Measurements from ENCODE around the gene RELT.

The RELT gene

DNA sequence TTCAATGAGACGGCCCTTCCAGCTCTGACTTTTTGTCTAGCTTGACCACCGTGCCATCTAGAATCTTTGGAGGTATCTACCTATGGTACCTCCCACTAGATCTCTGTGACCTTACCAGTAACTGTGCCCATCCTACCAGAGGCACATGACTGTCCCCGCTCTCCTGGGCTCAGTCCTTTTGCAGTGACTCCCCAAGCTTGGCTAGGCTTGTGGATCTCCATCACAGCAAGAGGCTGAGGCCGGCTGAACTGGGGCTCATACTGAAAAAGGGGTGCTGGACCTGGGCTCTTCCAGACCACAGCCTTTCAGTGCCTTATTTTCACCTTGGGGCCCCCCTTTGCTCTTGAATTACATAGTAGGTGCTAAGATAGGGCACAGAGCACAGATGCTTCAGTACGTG, 27.3 kb downstream of the RELT start:
- H3K79me2 ChIP-seq, result no peaks in the 10 kb centered on the region
- H3K36me3 ChIP-seq (ENCODE audit: control insufficient read depth, insufficient read depth, low read length), result no peaks in the 10 kb centered on the region
- H3K4me2 ChIP-seq (ENCODE audit: low read length), result no peak overlapping the region
- H3K27ac ChIP-seq, result no peak overlapping the region
- no peak overlapping the region for H2AFZ ChIP-seq
- H3K9me3 ChIP-seq (ENCODE audit: control insufficient read depth, low read length), result no peaks in the 10 kb centered on the region
- H3K27me3 ChIP-seq (ENCODE audit: control insufficient read depth, insufficient read depth, low read length), result no peaks in the 10 kb centered on the region
- no peaks in the 10 kb centered on the region for H3K4me1 ChIP-seq
- TF ChIP-seq, protein P1, sequence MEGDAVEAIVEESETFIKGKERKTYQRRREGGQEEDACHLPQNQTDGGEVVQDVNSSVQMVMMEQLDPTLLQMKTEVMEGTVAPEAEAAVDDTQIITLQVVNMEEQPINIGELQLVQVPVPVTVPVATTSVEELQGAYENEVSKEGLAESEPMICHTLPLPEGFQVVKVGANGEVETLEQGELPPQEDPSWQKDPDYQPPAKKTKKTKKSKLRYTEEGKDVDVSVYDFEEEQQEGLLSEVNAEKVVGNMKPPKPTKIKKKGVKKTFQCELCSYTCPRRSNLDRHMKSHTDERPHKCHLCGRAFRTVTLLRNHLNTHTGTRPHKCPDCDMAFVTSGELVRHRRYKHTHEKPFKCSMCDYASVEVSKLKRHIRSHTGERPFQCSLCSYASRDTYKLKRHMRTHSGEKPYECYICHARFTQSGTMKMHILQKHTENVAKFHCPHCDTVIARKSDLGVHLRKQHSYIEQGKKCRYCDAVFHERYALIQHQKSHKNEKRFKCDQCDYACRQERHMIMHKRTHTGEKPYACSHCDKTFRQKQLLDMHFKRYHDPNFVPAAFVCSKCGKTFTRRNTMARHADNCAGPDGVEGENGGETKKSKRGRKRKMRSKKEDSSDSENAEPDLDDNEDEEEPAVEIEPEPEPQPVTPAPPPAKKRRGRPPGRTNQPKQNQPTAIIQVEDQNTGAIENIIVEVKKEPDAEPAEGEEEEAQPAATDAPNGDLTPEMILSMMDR (IDR thresholded peaks at IDR 0.05), result no peak
- no peak overlapping the region for H3K9ac ChIP-seq
- no peak overlapping the region for H3K4me3 ChIP-seq (ENCODE audit: low read depth, low read length)

DNA sequence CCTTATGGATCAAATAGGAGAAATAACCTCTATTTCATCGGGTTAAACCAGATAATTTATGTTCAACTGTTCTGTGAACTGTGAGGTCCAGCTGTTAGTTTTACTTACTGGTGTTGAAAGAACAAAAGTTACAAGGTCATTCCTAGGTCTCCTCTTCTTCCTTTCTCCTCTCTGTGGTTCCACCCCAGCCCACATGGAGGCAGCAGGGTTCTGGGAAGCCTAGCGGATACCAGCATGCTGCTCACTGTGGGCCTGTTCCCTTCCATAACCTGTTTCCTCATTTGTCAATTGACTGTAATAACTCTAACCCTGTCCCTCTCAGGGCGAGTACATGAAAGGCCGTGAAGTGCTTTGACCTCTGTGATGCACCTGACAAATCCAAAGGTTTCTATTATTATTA, 27.8 kb downstream of the RELT start:
- Histone ChIP-seq H3K27me3 (ENCODE audit: control insufficient read depth, insufficient read depth, low read length) (no peaks in the 10 kb centered on the region), H3K36me3 (ENCODE audit: control insufficient read depth, insufficient read depth, low read length) (no peaks in the 10 kb centered on the region), H3K4me2 (ENCODE audit: low read length) (no peak overlapping the region), H3K9ac (no peak overlapping the region), H3K9me3 (ENCODE audit: control insufficient read depth, low read length) (no peaks in the 10 kb centered on the region), H2AFZ (no peak overlapping the region), H3K4me3 (ENCODE audit: low read depth, low read length) (peak overlapping the region; percentile 22), H3K4me1 (no peaks in the 10 kb centered on the region), H3K79me2 (no peaks in the 10 kb centered on the region), H3K27ac (no peak overlapping the region)
- TF ChIP-seq, protein P1 (IDR thresholded peaks at IDR 0.05), result peak; percentile 65

DNA sequence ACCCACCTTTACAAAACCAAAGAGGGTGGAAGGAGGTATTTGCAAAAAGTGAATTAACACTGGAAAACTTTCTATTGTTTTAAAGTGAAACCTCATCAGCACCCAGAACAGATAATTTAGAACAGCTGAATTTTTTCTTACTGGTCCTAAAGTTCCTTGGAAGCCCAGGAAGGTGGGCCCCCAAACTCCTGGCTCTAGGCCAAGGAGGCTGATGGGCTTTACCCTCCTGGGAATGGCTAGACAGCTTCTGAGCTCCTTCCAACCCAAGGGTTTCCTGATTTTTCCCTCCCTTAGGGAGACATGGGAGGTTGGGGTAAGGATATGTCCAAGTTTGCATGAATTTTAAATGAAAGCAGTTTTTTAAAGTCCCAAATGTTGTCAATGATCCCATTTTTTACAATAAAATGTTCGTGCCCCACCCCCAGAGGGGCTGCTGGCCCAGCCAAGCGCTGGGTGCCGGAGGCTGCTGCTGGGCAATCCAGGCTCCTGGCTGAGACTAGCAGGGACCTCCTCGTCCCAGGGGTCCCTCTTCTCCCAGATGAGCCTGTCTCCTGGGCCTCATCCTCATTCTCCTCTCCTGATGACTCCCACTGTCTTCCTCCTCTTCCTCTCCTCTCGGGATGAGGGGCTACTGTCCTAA, 28.4 kb downstream of the RELT start:
- Histone ChIP-seq H3K36me3 (ENCODE audit: control insufficient read depth, insufficient read depth, low read length) (no peaks in the 10 kb centered on the region), H3K4me2 (ENCODE audit: low read length) (no peak overlapping the region), H3K4me1 (no peaks in the 10 kb centered on the region), H3K9ac (no peak overlapping the region), H3K4me3 (ENCODE audit: low read depth, low read length) (no peak overlapping the region), H3K9me3 (ENCODE audit: control insufficient read depth, low read length) (no peaks in the 10 kb centered on the region), H3K79me2 (no peaks in the 10 kb centered on the region), H3K27me3 (ENCODE audit: control insufficient read depth, insufficient read depth, low read length) (no peaks in the 10 kb centered on the region), H3K27ac (no peak overlapping the region), H2AFZ (no peak overlapping the region)
- TF ChIP-seq, protein P1 (IDR thresholded peaks at IDR 0.05), result no peak

DNA sequence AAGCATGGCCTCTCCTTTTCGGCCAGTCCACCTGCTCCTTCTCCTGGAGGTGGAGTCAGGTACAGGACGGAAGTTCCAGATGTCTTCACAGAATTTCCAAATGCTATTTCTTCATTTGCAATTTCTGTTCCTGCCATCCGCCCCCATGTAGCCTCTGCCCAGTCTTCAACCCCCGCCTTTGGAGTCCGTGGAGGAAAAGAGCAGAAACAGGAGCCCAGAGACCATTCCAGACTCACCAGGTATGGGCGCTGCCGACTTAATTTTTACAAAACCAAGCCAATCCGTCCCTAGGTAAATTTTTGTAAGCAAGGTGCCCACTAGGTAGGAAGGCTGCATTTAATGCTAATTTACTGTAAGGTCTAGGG, 28.9 kb downstream of the RELT start:
- no peak overlapping the region for H3K27ac ChIP-seq
- H3K4me2 ChIP-seq (ENCODE audit: low read length), result no peak overlapping the region
- H3K79me2 ChIP-seq, result no peaks in the 10 kb centered on the region
- TF ChIP-seq, protein P1 (IDR thresholded peaks at IDR 0.05), result no peak
- H3K27me3 ChIP-seq (ENCODE audit: control insufficient read depth, insufficient read depth, low read length), result no peaks in the 10 kb centered on the region
- H3K4me3 ChIP-seq (ENCODE audit: low read depth, low read length), result no peak overlapping the region
- no peaks in the 10 kb centered on the region for H3K9me3 ChIP-seq (ENCODE audit: control insufficient read depth, low read length)
- no peak overlapping the region for H2AFZ ChIP-seq
- no peak overlapping the region for H3K9ac ChIP-seq
- no peaks in the 10 kb centered on the region for H3K4me1 ChIP-seq
- H3K36me3 ChIP-seq (ENCODE audit: control insufficient read depth, insufficient read depth, low read length), result no peaks in the 10 kb centered on the region

DNA sequence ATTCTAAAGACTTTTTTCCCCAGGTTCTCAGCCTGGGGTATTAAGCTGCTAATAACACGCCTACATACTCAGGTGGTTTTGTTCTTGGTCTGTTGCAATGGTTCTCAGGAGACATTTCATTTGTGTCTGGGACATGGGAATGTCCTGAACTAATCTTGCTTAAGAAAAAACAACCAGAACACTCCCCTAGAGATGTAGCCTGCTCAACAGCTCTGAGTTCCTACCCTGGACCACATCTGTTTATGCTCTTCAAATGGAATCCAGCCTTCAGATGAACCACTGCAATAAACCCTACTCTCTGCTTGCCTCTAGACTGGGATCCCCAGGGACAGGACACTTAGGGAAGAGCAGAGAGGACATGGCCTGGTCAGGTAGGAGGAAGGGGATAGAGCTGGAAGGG, 29.9 kb downstream of the RELT start:
- H3K9me3 ChIP-seq (ENCODE audit: control insufficient read depth, low read length), result no peaks in the 10 kb centered on the region
- no peak overlapping the region for H3K4me3 ChIP-seq (ENCODE audit: low read depth, low read length)
- H3K27ac ChIP-seq, result no peak overlapping the region
- H3K27me3 ChIP-seq (ENCODE audit: control insufficient read depth, insufficient read depth, low read length), result no peaks in the 10 kb centered on the region
- H3K9ac ChIP-seq, result no peak overlapping the region
- no peaks in the 10 kb centered on the region for H3K79me2 ChIP-seq
- no peak overlapping the region for H3K4me2 ChIP-seq (ENCODE audit: low read length)
- TF ChIP-seq, protein P1 (IDR thresholded peaks at IDR 0.05), result no peak
- H2AFZ ChIP-seq, result no peak overlapping the region
- H3K4me1 ChIP-seq, result no peaks in the 10 kb centered on the region
- no peaks in the 10 kb centered on the region for H3K36me3 ChIP-seq (ENCODE audit: control insufficient read depth, insufficient read depth, low read length)

All from parathyroid adenoma (tissue), 2 donors.